Measurements from ENCODE around the gene GNL3. TPM values are rescaled to one million over a fixed set of nuclear protein-coding genes. Genes with fewer than 3 reads are reported as not detected.
A peak's percentile ranks its signal among the peaks of the same experiment; 100 is the strongest.

GNL3 gene
- total RNA-seq, 1 donor from 2014 or later = 145 TPM

GRCh38 chr3:52685285-52685708 lies 535 bp upstream of the GNL3 start:
- H3K36me3 Mint-ChIP-seq (ENCODE audit: low read depth) = peaks cover 64% of the 10 kb centered on the region
- POLR2A ChIA-PET = interaction anchor here (0.6 to 4.1 kb wide), 5 partner anchors 21 to 364 kb away, joined by 3 to 26 read pairs (median 4); partner anchors contain the start of genes GLT8D1, SPCS1 and UQCC5
- TF ChIP-seq CTCF (IDR thresholded peaks at IDR 0.05) = no peak
- peak overlapping the region; percentile 92 for H3K4me3 Mint-ChIP-seq
- DNase-seq (peak; percentile 82), ATAC-seq (ENCODE audit: low read depth) (peak; percentile 80)
- H3K27ac Mint-ChIP-seq = peak overlapping the region; percentile 94
- intact Hi-C loops (cut with micrococcal nuclease) = loop anchor here (1.0 to 5.0 kb wide), 4 partner anchors 86 to 1183 kb away; partner anchors contain the start of genes DCAF1, GLYCTK and RPL29
- no peaks in the 10 kb centered on the region for H3K27me3 Mint-ChIP-seq
- H3K9me3 Mint-ChIP-seq = no peaks in the 10 kb centered on the region
- H3K4me1 Mint-ChIP-seq = peaks cover 56% of the 10 kb centered on the region
- CTCF ChIA-PET = no interaction called here

- intact Hi-C loops (cut with micrococcal nuclease) = loop anchor here (5.0 kb wide), 3 partner anchors 401 to 1186 kb away; partner anchors contain the start of genes DCAF1, GLYCTK and RPL29
- no peaks in the 10 kb centered on the region for H3K9me3 Mint-ChIP-seq
- no peak for TF ChIP-seq CTCF (IDR thresholded peaks at IDR 0.05)
- H3K27me3 Mint-ChIP-seq = no peaks in the 10 kb centered on the region
- peaks cover 75% of the 10 kb centered on the region for H3K36me3 Mint-ChIP-seq (ENCODE audit: low read depth)
- no peak overlapping the region for H3K27ac Mint-ChIP-seq
- peak overlapping the region; percentile 19 for H3K4me3 Mint-ChIP-seq
- peaks cover 41% of the 10 kb centered on the region for H3K4me1 Mint-ChIP-seq
- ATAC-seq (ENCODE audit: low read depth) (no peak), DNase-seq (no peak)
- ChIA-PET CTCF (no interaction called here), POLR2A (interaction anchor here (4.1 kb wide), 1 partner anchor 18 kb away, joined by 26 read pairs; the partner anchor contains the start of genes GLT8D1 and SPCS1)
These were observed 2.4 kb downstream of the GNL3 start for GRCh38 chr3:52688266-52688665.

GRCh38 chr3:52689151-52689550 lies 3.3 kb downstream of the GNL3 start:
- ChIA-PET POLR2A (no interaction called here), CTCF (interaction anchor here (0.5 kb wide), 1 partner anchor 277 kb away, joined by 3 read pairs; no protein-coding TSS in a partner anchor)
- intact Hi-C loops (cut with micrococcal nuclease) = loop anchor here (5.0 kb wide), 3 partner anchors 402 to 1187 kb away; partner anchors contain the start of genes DCAF1, GLYCTK and RPL29
- Mint-ChIP-seq H3K9me3 (no peaks in the 10 kb centered on the region), H3K4me3 (no peak overlapping the region), H3K4me1 (peaks cover 37% of the 10 kb centered on the region), H3K27ac (no peak overlapping the region), H3K36me3 (ENCODE audit: low read depth) (peaks cover 84% of the 10 kb centered on the region), H3K27me3 (no peaks in the 10 kb centered on the region)
- DNase-seq (no peak), ATAC-seq (ENCODE audit: low read depth) (no peak)
- no peak for TF ChIP-seq CTCF (IDR thresholded peaks at IDR 0.05)

GRCh38 chr3:52690560-52690959 lies 4.7 kb downstream of the GNL3 start:
- no peak overlapping the region for H3K27ac Mint-ChIP-seq
- TF ChIP-seq CTCF (IDR thresholded peaks at IDR 0.05) = no peak
- H3K9me3 Mint-ChIP-seq = no peaks in the 10 kb centered on the region
- H3K4me3 Mint-ChIP-seq = no peak overlapping the region
- intact Hi-C loops (cut with micrococcal nuclease) = no loop called here
- no peaks in the 10 kb centered on the region for H3K27me3 Mint-ChIP-seq
- DNase-seq = no peak
- H3K4me1 Mint-ChIP-seq = peaks cover 25% of the 10 kb centered on the region
- ChIA-PET CTCF (no interaction called here), POLR2A (interaction anchor here (1.0 kb wide), 1 partner anchor 17 kb away, joined by 6 read pairs; no protein-coding TSS in a partner anchor)
- no peak for ATAC-seq (ENCODE audit: low read depth)
- H3K36me3 Mint-ChIP-seq (ENCODE audit: low read depth) = peaks cover 96% of the 10 kb centered on the region

GRCh38 chr3:52693071-52693470 lies 7.2 kb downstream of the GNL3 start:
- ATAC-seq (ENCODE audit: low read depth) = no peak
- peaks cover 19% of the 10 kb centered on the region for H3K4me1 Mint-ChIP-seq
- ChIA-PET CTCF (no interaction called here), POLR2A (interaction anchor here (2.3 kb wide), 1 partner anchor 13 kb away, joined by 12 read pairs; the partner anchor contains the start of genes GLT8D1 and SPCS1)
- peaks cover 98% of the 10 kb centered on the region for H3K36me3 Mint-ChIP-seq (ENCODE audit: low read depth)
- intact Hi-C loops (cut with micrococcal nuclease) = no loop called here
- H3K4me3 Mint-ChIP-seq = no peak overlapping the region
- TF ChIP-seq CTCF (IDR thresholded peaks at IDR 0.05) = no peak
- no peak overlapping the region for H3K27ac Mint-ChIP-seq
- H3K9me3 Mint-ChIP-seq = no peaks in the 10 kb centered on the region
- DNase-seq = no peak
- no peaks in the 10 kb centered on the region for H3K27me3 Mint-ChIP-seq
